IMR-90 (cell line): ENCODE data around the gene TGFBR2. TPM values are rescaled to one million over a fixed set of nuclear protein-coding genes. Genes with fewer than 3 reads are reported as not detected.

ENCODE experiments used
- ATAC-seq: fragments of 200-7000 bp; cut with Tn5 transposase; 2 replicates; pipeline ENCODE4 v1.9.1; 2020; ENCODE audit warnings: low read depth, mild to moderate bottlenecking, moderate library complexity
- BruUV-seq: library from RNA; stranded (reverse); fragments of 400-500 nt; replicated peaks from 2 replicates; lab custom pipeline; 2021; lab: Mats Ljungman, UMichigan
- CTCF ChIA-PET: fragments of 300-600 bp; formaldehyde crosslinking; extraction: SDS; loops from one replicate; lab custom pipeline; 2021; ENCODE audit warnings: antibody characterized with exemption; lab: Yijun Ruan, JAX
- POLR2A ChIA-PET: fragments of 300-600 bp; sonication (Branson Sonifier 250); formaldehyde crosslinking; loops from one replicate; lab custom pipeline; 2022; ENCODE audit warnings: antibody characterized with exemption; ENCODE audit not compliant: unreplicated experiment; lab: Charles Lee
- DNase-seq: peaks from one replicate; pipeline ENCODE4 v3.0.0; 2013
- H2AFZ ChIP-seq: replicated peaks from 2 replicates; pipeline ENCODE3; 2013; ENCODE audit warnings: low read length, mild to moderate bottlenecking; ENCODE audit not compliant: poor library complexity
- H2AK5ac ChIP-seq: 2 replicates; pipeline ENCODE4 v1.6.1; 2013; ENCODE audit warnings: low read depth, low read length, inconsistent platforms
- H2AK9ac ChIP-seq: replicated peaks from 2 replicates; pipeline ENCODE3; 2013; ENCODE audit warnings: mild to moderate bottlenecking, low read depth, low read length, moderate library complexity; ENCODE audit not compliant: poor library complexity
- H2BK120ac ChIP-seq: 2 replicates; pipeline ENCODE4 v1.6.1; 2013; ENCODE audit warnings: low read depth, low read length, inconsistent platforms
- H2BK15ac ChIP-seq: 3 replicates; pipeline ENCODE4 v1.6.1; 2013; ENCODE audit warnings: low read depth, low read length, inconsistent platforms
- H2BK20ac ChIP-seq: 2 replicates; pipeline ENCODE4 v1.6.1; 2013; ENCODE audit warnings: low read depth, mild to moderate bottlenecking, inconsistent platforms, low read length, moderate library complexity
- H2BK5ac ChIP-seq: 2 replicates; pipeline ENCODE4 v1.6.1; 2013; ENCODE audit warnings: mild to moderate bottlenecking, low read depth, low read length, inconsistent platforms; ENCODE audit not compliant: poor library complexity, severe bottlenecking
- H3K14ac ChIP-seq: replicated peaks from 2 replicates; pipeline ENCODE4 v1.6.1; 2013; ENCODE audit warnings: low read depth, low read length, inconsistent platforms
- H3K18ac ChIP-seq: 2 replicates; pipeline ENCODE4 v1.6.1; 2013; ENCODE audit warnings: low read depth, low read length, control low read depth
- H3K23ac ChIP-seq: 2 replicates; pipeline ENCODE4 v1.6.1; 2013; ENCODE audit warnings: low read depth, low read length, inconsistent platforms
- H3K27ac ChIP-seq: 2 replicates; pipeline ENCODE4 v1.5.1; 2013; ENCODE audit warnings: mild to moderate bottlenecking, control low read depth, low read length; ENCODE audit not compliant: insufficient read depth
- H3K27me3 ChIP-seq: 2 replicates; pipeline ENCODE4 v1.6.1; 2013; ENCODE audit warnings: low read length; ENCODE audit not compliant: control insufficient read depth, insufficient read depth
- H3K36me3 ChIP-seq: 2 replicates; pipeline ENCODE4 v1.6.1; 2013; ENCODE audit warnings: low read length, mixed read lengths; ENCODE audit not compliant: control insufficient read depth, insufficient read depth
- H3K4ac ChIP-seq: 2 replicates; pipeline ENCODE4 v1.6.1; 2013; ENCODE audit warnings: low read depth, low read length, inconsistent platforms
- H3K4me1 ChIP-seq: 2 replicates; pipeline ENCODE4 v1.6.1; 2013; ENCODE audit warnings: low read length, mixed read lengths; ENCODE audit not compliant: control insufficient read depth, insufficient read depth
- H3K4me2 ChIP-seq: 2 replicates; pipeline ENCODE4 v1.6.1; 2013; ENCODE audit warnings: low read depth, mild to moderate bottlenecking, control low read depth, low read length, moderate library complexity
- H3K4me3 ChIP-seq: 2 replicates; pipeline ENCODE4 v1.5.1; 2013; ENCODE audit warnings: low read depth, mild to moderate bottlenecking, control low read depth, low read length, moderate library complexity; ENCODE audit not compliant: insufficient read depth
- H3K56ac ChIP-seq: 2 replicates; pipeline ENCODE4 v1.6.1; 2013; ENCODE audit warnings: low read length, inconsistent platforms; ENCODE audit not compliant: insufficient read depth; ENCODE audit errors: extremely low read depth
- H3K79me1 ChIP-seq, 2 experiments: 2 replicates each; pipeline ENCODE4 v1.6.1; 2013; ENCODE audit warnings: low read length in 2 of 2, inconsistent platforms in 1 of 2, low read depth in 1 of 2
- H3K9ac ChIP-seq: 2 replicates; pipeline ENCODE4 v1.6.1; 2013; ENCODE audit warnings: low read depth, low read length, control low read depth
- H3K9me1 ChIP-seq: 2 replicates; pipeline ENCODE4 v1.6.1; 2013; ENCODE audit warnings: low read length, inconsistent platforms; ENCODE audit not compliant: insufficient read depth
- H3K9me3 ChIP-seq: 2 replicates; pipeline ENCODE4 v1.6.1; 2013; ENCODE audit warnings: low read length; ENCODE audit not compliant: control insufficient read depth, insufficient read depth
- H4K20me1 ChIP-seq: 2 replicates; pipeline ENCODE4 v1.6.1; 2013; ENCODE audit warnings: low read length, inconsistent platforms; ENCODE audit not compliant: insufficient read depth
- H4K5ac ChIP-seq: 2 replicates; pipeline ENCODE4 v1.6.1; 2013; ENCODE audit warnings: mild to moderate bottlenecking, low read depth, low read length, control low read depth
- H4K8ac ChIP-seq, 2 experiments: 2 replicates each; pipeline ENCODE4 v1.6.1; 2013; ENCODE audit warnings: low read depth in 2 of 2, low read length in 2 of 2, control low read depth in 1 of 2, inconsistent platforms in 1 of 2
- H4K91ac ChIP-seq: 2 replicates; pipeline ENCODE4 v1.6.1; 2013; ENCODE audit warnings: low read depth, low read length, inconsistent platforms; ENCODE audit not compliant: insufficient read depth
- CTCF ChIP-seq: conservative IDR thresholded peaks from 2 replicates; pipeline ENCODE4 v1.5.1; 2012; ENCODE audit warnings: mild to moderate bottlenecking, low read depth, low read length, improper control_type of control experiment
- FOS ChIP-seq: fragments of 150-350 bp; IDR thresholded peaks from 2 replicates; pipeline ENCODE4 v1.6.1; 2016; ENCODE audit warnings: low read depth, low read length
- MAZ ChIP-seq: IDR thresholded peaks from 2 replicates; pipeline ENCODE4 v1.6.1; 2012; ENCODE audit warnings: low read depth, mild to moderate bottlenecking, low read length, improper control_type of control experiment, moderate library complexity, borderline replicate concordance
- MXI1 ChIP-seq: IDR thresholded peaks from 2 replicates; pipeline ENCODE4 v1.6.1; 2012; ENCODE audit warnings: low read depth, mild to moderate bottlenecking, low read length, moderate library complexity, borderline replicate concordance
- POLR2A ChIP-seq: IDR thresholded peaks from 2 replicates; pipeline ENCODE4 v1.6.1; 2012; ENCODE audit warnings: mild to moderate bottlenecking, low read depth, low read length
- RAD21 ChIP-seq: IDR thresholded peaks from 2 replicates; pipeline ENCODE4 v1.6.1; 2012; ENCODE audit warnings: low read length, improper control_type of control experiment
- WGBS, 2 experiments: methylation state at CpG; one replicate each; pipeline versions ENCODE4 v1.1.5 to v1.1.7; 2013; ENCODE audit warnings: missing lambda C conversion rate in 2 of 2; ENCODE audit not compliant: insufficient read length in 1 of 2; ENCODE audit errors: extremely low coverage in 2 of 2; 5-methylcytosine and 5-hydroxymethylcytosine counted together
- dilution Hi-C: fragments of 300-500 bp; cut with HindIII; formaldehyde crosslinking; loops from one replicate; pipeline ENCODE4 v1.14.3; 2018; ENCODE audit warnings: low sequenced_read_pairs; ENCODE audit not compliant: unreplicated experiment
- in situ Hi-C: fragments of 300-500 bp; cut with MboI; formaldehyde crosslinking; loops from 3 replicates; pipeline ENCODE4 v1.14.3; 2019; ENCODE audit warnings: low sequenced_read_pairs, inconsistent platforms, mixed read lengths
- intact Hi-C: fragments of 100-400 bp; cut with micrococcal nuclease; formaldehyde crosslinking; loops from 2 replicates; pipeline ENCODE4 v1.10.0; 2022
- polyA plus RNA-seq, 3 experiments: library from polyadenylated mRNA; depleted of rRNA; stranded (reverse); fragments of >200 nt; gene quantifications; 2 replicates each; pipeline ENCODE4 v1.2.3, GENCODE V29; 2012; ENCODE audit warnings: low replicate concordance in 1 of 3
- total RNA-seq: library from RNA; depleted of rRNA; stranded (reverse); fragments of >200 nt; gene quantifications from 2 replicates; pipeline ENCODE4 v1.2.3, GENCODE V29; 2012
- TF ChIP-seq, protein P1 (sequence below): fragments of 150-350 bp; IDR thresholded peaks from 2 replicates; pipeline ENCODE4 v1.6.1; 2017; ENCODE audit warnings: mild to moderate bottlenecking, antibody characterized with exemption, low read length, low read depth

The TGFBR2 gene
- total and polyA plus RNA-seq, 2 of the 4 experiments (the other 2 are of a cell fraction) = 63.7 to 87.5 TPM

- Histone ChIP-seq H2BK20ac (0 out of 2 replicates have a peak overlapping the region, but pooled peaks have one; percentile 11), H3K4me2 (no peak overlapping the region), H3K27me3 (no peaks in the 10 kb centered on the region), H3K9me3 (no peaks in the 10 kb centered on the region), H4K20me1 (no peaks in the 10 kb centered on the region; the same call in 1 of the 2 replicates), H2BK120ac (peak overlapping the region; percentile 80), H3K9me1 (peaks cover 18% of the 10 kb centered on the region), H2AFZ (no peak overlapping the region), H2AK9ac (no peak overlapping the region), H2AK5ac (peak overlapping the region; percentile 93; the same call in 1 of the 2 replicates), H3K56ac (no peak overlapping the region), H4K8ac (peak overlapping the region; percentile 17 to 61; a peak in 2 of 4 replicates), H4K5ac (peak overlapping the region; percentile 43), H3K4me1 (peaks cover 29% of the 10 kb centered on the region), H3K18ac (peak overlapping the region; percentile 72), H4K91ac (peak overlapping the region; percentile 10; the same call in 1 of the 2 replicates), H3K14ac (peak overlapping the region; percentile 83; the same call in 1 of the 2 replicates), H3K4ac (peak overlapping the region; percentile 65), H2BK5ac (peak overlapping the region; percentile 43), H3K27ac (0 out of 2 replicates have a peak overlapping the region, but pooled peaks have one; percentile 15), H3K36me3 (peaks cover 26% of the 10 kb centered on the region), H3K79me1 (peaks cover 45 to 65% of the 10 kb centered on the region in 2 experiments), H3K4me3 (no peak overlapping the region), H2BK15ac (peak overlapping the region; percentile 36; the same call in 1 of the 3 replicates), H3K23ac (peak overlapping the region; percentile 1; the same call in 1 of the 2 replicates), H3K9ac (no peak overlapping the region)
- ATAC-seq = no peak
- no peak for TF ChIP-seq MAZ
- TF ChIP-seq FOS = no peak
- no peak for TF ChIP-seq RAD21
- TF ChIP-seq POLR2A = no peak
- TF ChIP-seq, protein P1, sequence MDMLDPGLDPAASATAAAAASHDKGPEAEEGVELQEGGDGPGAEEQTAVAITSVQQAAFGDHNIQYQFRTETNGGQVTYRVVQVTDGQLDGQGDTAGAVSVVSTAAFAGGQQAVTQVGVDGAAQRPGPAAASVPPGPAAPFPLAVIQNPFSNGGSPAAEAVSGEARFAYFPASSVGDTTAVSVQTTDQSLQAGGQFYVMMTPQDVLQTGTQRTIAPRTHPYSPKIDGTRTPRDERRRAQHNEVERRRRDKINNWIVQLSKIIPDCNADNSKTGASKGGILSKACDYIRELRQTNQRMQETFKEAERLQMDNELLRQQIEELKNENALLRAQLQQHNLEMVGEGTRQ = no peak
- no peak for TF ChIP-seq MXI1
- TF ChIP-seq CTCF = no peak
- dilution Hi-C loops (no loop called here), in situ Hi-C loops (no loop called here), intact Hi-C loops (no loop called here)
- no TSS peak for BruUV-seq
- no CpG with 5 or more reads among the region's 3 CpGs for WGBS, 2 experiments
- POLR2A ChIA-PET = no interaction called here
- CTCF ChIA-PET = interaction anchor here (2.6 kb wide), 1 partner anchor 37 kb away, joined by 7 read pairs; no protein-coding TSS in a partner anchor
- no peak for DNase-seq
Measured at GRCh38 chr3:30656624-30657141, 50.3 kb downstream of the TGFBR2 start.
